ENCODE results near the gene TTC39C.

The TTC39C gene

GRCh38 chr18:23994361-23994902 lies 20.1 kb upstream of the TTC39C start:
- H3K4me1 ChIP-seq (ENCODE audit: insufficient read depth, insufficient read length) = peaks cover 3% of the 10 kb centered on the region
- no peaks in the 10 kb centered on the region for H3K36me3 ChIP-seq (ENCODE audit: insufficient read depth, insufficient read length, low read length)
- H3K27me3 ChIP-seq (ENCODE audit: insufficient read depth, insufficient read length) = no peaks in the 10 kb centered on the region
- DNase-seq (ENCODE audit: low read depth, low spot score) = no peak
- no peak for TF ChIP-seq ZNF274 (IDR thresholded peaks at IDR 0.05; ENCODE audit: low read depth, low read length)
- TF ChIP-seq YY1 (IDR thresholded peaks at IDR 0.05; ENCODE audit: insufficient read depth, insufficient read length) = no peak
- no peak for TF ChIP-seq SUZ12 (IDR thresholded peaks at IDR 0.05; ENCODE audit: extremely low read depth, insufficient read depth, insufficient read length)
- no peak overlapping the region for H3K9ac ChIP-seq (ENCODE audit: insufficient read length, low read depth)
- H3K4me3 ChIP-seq (ENCODE audit: insufficient read length, low read depth) = no peak overlapping the region
- no peaks in the 10 kb centered on the region for H3K9me3 ChIP-seq (ENCODE audit: insufficient read depth, low read length)

GRCh38 chr18:23995180-23995579 lies 19.4 kb upstream of the TTC39C start:
- no peak for DNase-seq (ENCODE audit: low read depth, low spot score)
- no peaks in the 10 kb centered on the region for H3K36me3 ChIP-seq (ENCODE audit: insufficient read depth, insufficient read length, low read length)
- no peak overlapping the region for H3K9ac ChIP-seq (ENCODE audit: insufficient read length, low read depth)
- no peaks in the 10 kb centered on the region for H3K9me3 ChIP-seq (ENCODE audit: insufficient read depth, low read length)
- TF ChIP-seq ZNF274 (IDR thresholded peaks at IDR 0.05; ENCODE audit: low read depth, low read length) (no peak), SUZ12 (IDR thresholded peaks at IDR 0.05; ENCODE audit: extremely low read depth, insufficient read depth, insufficient read length) (no peak), YY1 (IDR thresholded peaks at IDR 0.05; ENCODE audit: insufficient read depth, insufficient read length) (no peak)
- no peaks in the 10 kb centered on the region for H3K27me3 ChIP-seq (ENCODE audit: insufficient read depth, insufficient read length)
- H3K4me3 ChIP-seq (ENCODE audit: insufficient read length, low read depth) = no peak overlapping the region
- peaks cover 3% of the 10 kb centered on the region for H3K4me1 ChIP-seq (ENCODE audit: insufficient read depth, insufficient read length)

- no peak overlapping the region for H3K9ac ChIP-seq (ENCODE audit: insufficient read length, low read depth)
- H3K27me3 ChIP-seq (ENCODE audit: insufficient read depth, insufficient read length) = no peaks in the 10 kb centered on the region
- no peaks in the 10 kb centered on the region for H3K9me3 ChIP-seq (ENCODE audit: insufficient read depth, low read length)
- TF ChIP-seq ZNF274 (IDR thresholded peaks at IDR 0.05; ENCODE audit: low read depth, low read length) (no peak), SUZ12 (IDR thresholded peaks at IDR 0.05; ENCODE audit: extremely low read depth, insufficient read depth, insufficient read length) (no peak), YY1 (IDR thresholded peaks at IDR 0.05; ENCODE audit: insufficient read depth, insufficient read length) (no peak)
- no peaks in the 10 kb centered on the region for H3K36me3 ChIP-seq (ENCODE audit: insufficient read depth, insufficient read length, low read length)
- DNase-seq (ENCODE audit: low read depth, low spot score) = no peak
- H3K4me3 ChIP-seq (ENCODE audit: insufficient read length, low read depth) = no peak overlapping the region
- peaks cover 3% of the 10 kb centered on the region for H3K4me1 ChIP-seq (ENCODE audit: insufficient read depth, insufficient read length)
These were observed 16.5 kb upstream of the TTC39C start for GRCh38 chr18:23998018-23998417.

- no peak for DNase-seq (ENCODE audit: low read depth, low spot score)
- Histone ChIP-seq H3K9me3 (ENCODE audit: insufficient read depth, low read length) (no peaks in the 10 kb centered on the region), H3K4me1 (ENCODE audit: insufficient read depth, insufficient read length) (peaks cover 3% of the 10 kb centered on the region), H3K9ac (ENCODE audit: insufficient read length, low read depth) (no peak overlapping the region), H3K36me3 (ENCODE audit: insufficient read depth, insufficient read length, low read length) (no peaks in the 10 kb centered on the region), H3K4me3 (ENCODE audit: insufficient read length, low read depth) (no peak overlapping the region), H3K27me3 (ENCODE audit: insufficient read depth, insufficient read length) (no peaks in the 10 kb centered on the region)
- TF ChIP-seq ZNF274 (IDR thresholded peaks at IDR 0.05; ENCODE audit: low read depth, low read length) (no peak), SUZ12 (IDR thresholded peaks at IDR 0.05; ENCODE audit: extremely low read depth, insufficient read depth, insufficient read length) (no peak), YY1 (IDR thresholded peaks at IDR 0.05; ENCODE audit: insufficient read depth, insufficient read length) (no peak)
These were observed 15.7 kb upstream of the TTC39C start for GRCh38 chr18:23998820-23999219.

- Histone ChIP-seq H3K9ac (ENCODE audit: insufficient read length, low read depth) (no peak overlapping the region), H3K27me3 (ENCODE audit: insufficient read depth, insufficient read length) (no peaks in the 10 kb centered on the region), H3K4me3 (ENCODE audit: insufficient read length, low read depth) (no peak overlapping the region), H3K36me3 (ENCODE audit: insufficient read depth, insufficient read length, low read length) (no peaks in the 10 kb centered on the region), H3K4me1 (ENCODE audit: insufficient read depth, insufficient read length) (no peaks in the 10 kb centered on the region), H3K9me3 (ENCODE audit: insufficient read depth, low read length) (no peaks in the 10 kb centered on the region)
- no peak for DNase-seq (ENCODE audit: low read depth, low spot score)
- no peak for TF ChIP-seq YY1 (IDR thresholded peaks at IDR 0.05; ENCODE audit: insufficient read depth, insufficient read length)
- no peak for TF ChIP-seq SUZ12 (IDR thresholded peaks at IDR 0.05; ENCODE audit: extremely low read depth, insufficient read depth, insufficient read length)
- no peak for TF ChIP-seq ZNF274 (IDR thresholded peaks at IDR 0.05; ENCODE audit: low read depth, low read length)
These were observed 13.7 kb upstream of the TTC39C start for GRCh38 chr18:24000613-24001490.

- Histone ChIP-seq H3K9ac (ENCODE audit: insufficient read length, low read depth) (no peak overlapping the region), H3K4me1 (ENCODE audit: insufficient read depth, insufficient read length) (no peaks in the 10 kb centered on the region), H3K27me3 (ENCODE audit: insufficient read depth, insufficient read length) (no peaks in the 10 kb centered on the region), H3K4me3 (ENCODE audit: insufficient read length, low read depth) (no peak overlapping the region), H3K9me3 (ENCODE audit: insufficient read depth, low read length) (no peaks in the 10 kb centered on the region), H3K36me3 (ENCODE audit: insufficient read depth, insufficient read length, low read length) (no peaks in the 10 kb centered on the region)
- no peak for DNase-seq (ENCODE audit: low read depth, low spot score)
- TF ChIP-seq SUZ12 (IDR thresholded peaks at IDR 0.05; ENCODE audit: extremely low read depth, insufficient read depth, insufficient read length) (no peak), YY1 (IDR thresholded peaks at IDR 0.05; ENCODE audit: insufficient read depth, insufficient read length) (no peak), ZNF274 (IDR thresholded peaks at IDR 0.05; ENCODE audit: low read depth, low read length) (no peak)
These were observed 12.1 kb upstream of the TTC39C start for GRCh38 chr18:24002479-24002878.

- Histone ChIP-seq H3K4me3 (ENCODE audit: insufficient read length, low read depth) (no peak overlapping the region), H3K9me3 (ENCODE audit: insufficient read depth, low read length) (no peaks in the 10 kb centered on the region), H3K9ac (ENCODE audit: insufficient read length, low read depth) (no peak overlapping the region), H3K27me3 (ENCODE audit: insufficient read depth, insufficient read length) (no peaks in the 10 kb centered on the region), H3K36me3 (ENCODE audit: insufficient read depth, insufficient read length, low read length) (no peaks in the 10 kb centered on the region), H3K4me1 (ENCODE audit: insufficient read depth, insufficient read length) (no peaks in the 10 kb centered on the region)
- no peak for DNase-seq (ENCODE audit: low read depth, low spot score)
- TF ChIP-seq ZNF274 (IDR thresholded peaks at IDR 0.05; ENCODE audit: low read depth, low read length) (no peak), YY1 (IDR thresholded peaks at IDR 0.05; ENCODE audit: insufficient read depth, insufficient read length) (no peak), SUZ12 (IDR thresholded peaks at IDR 0.05; ENCODE audit: extremely low read depth, insufficient read depth, insufficient read length) (no peak)
These were observed 11.3 kb upstream of the TTC39C start for GRCh38 chr18:24003288-24003687.

All from NT2/D1 (cell line).